RWPE2 (cell line): ENCODE data around the gene DGUOK.

Experiments used
- ATAC-seq: fragments of 200-7000 bp; cut with Tn5 transposase; 3 replicates; pipeline ENCODE4 v1.9.1; 2021; ENCODE audit warnings: low read depth
- DNase-seq: peaks from one replicate; pipeline ENCODE4 v3.0.0-alpha.2; 2020; ENCODE audit warnings: low spot score
- H3K27ac ChIP-seq: fragments of 450-650 bp; 2 replicates; pipeline ENCODE4 v1.5.1; 2017; ENCODE audit warnings: mild to moderate bottlenecking; ENCODE audit not compliant: poor library complexity, severe bottlenecking
- H3K27me3 ChIP-seq: fragments of 250-450 bp; sonication (Bioruptor Pico); 2 replicates; pipeline ENCODE4 v1.5.1; 2021; ENCODE audit warnings: mild to moderate bottlenecking, moderate library complexity; ENCODE audit not compliant: insufficient read depth, poor library complexity, severe bottlenecking
- H3K36me3 ChIP-seq: fragments of 250-450 bp; sonication (Bioruptor Pico); 2 replicates; pipeline ENCODE4 v1.5.1; 2020; ENCODE audit warnings: low read depth, mild to moderate bottlenecking, moderate library complexity
- H3K4me1 ChIP-seq: fragments of 250-450 bp; sonication (Bioruptor Pico); 2 replicates; pipeline ENCODE4 v1.5.1; 2021; ENCODE audit warnings: mild to moderate bottlenecking, moderate library complexity; ENCODE audit not compliant: insufficient read depth, poor library complexity, severe bottlenecking
- H3K4me3 ChIP-seq: fragments of 250-450 bp; sonication (Bioruptor Pico); 2 replicates; pipeline ENCODE4 v1.5.1; 2021; ENCODE audit warnings: mild to moderate bottlenecking, moderate library complexity; ENCODE audit not compliant: severe bottlenecking
- H3K9me3 ChIP-seq: fragments of 250-450 bp; sonication (Bioruptor Pico); 2 replicates; pipeline ENCODE4 v1.5.1; 2021; ENCODE audit warnings: mild to moderate bottlenecking, moderate library complexity; ENCODE audit not compliant: severe bottlenecking
- CTCF ChIP-seq: fragments of 450-650 bp; IDR thresholded peaks from one replicate; pipeline ENCODE4 v1.5.1; 2017; ENCODE audit warnings: mild to moderate bottlenecking, moderate library complexity; ENCODE audit not compliant: poor library complexity, severe bottlenecking

Gene DGUOK

GRCh38 chr2:73989972-73990371 is 63.3 kb downstream of the DGUOK start:
- H3K36me3 ChIP-seq, result peaks cover 33% of the 10 kb centered on the region
- H3K9me3 ChIP-seq, result no peaks in the 10 kb centered on the region
- TF ChIP-seq CTCF, result no peak
- H3K4me1 ChIP-seq, result peaks cover 53% of the 10 kb centered on the region
- no peak for DNase-seq
- no peak for ATAC-seq
- no peak overlapping the region for H3K4me3 ChIP-seq
- H3K27ac ChIP-seq, result no peak overlapping the region
- no peaks in the 10 kb centered on the region for H3K27me3 ChIP-seq

DNA sequence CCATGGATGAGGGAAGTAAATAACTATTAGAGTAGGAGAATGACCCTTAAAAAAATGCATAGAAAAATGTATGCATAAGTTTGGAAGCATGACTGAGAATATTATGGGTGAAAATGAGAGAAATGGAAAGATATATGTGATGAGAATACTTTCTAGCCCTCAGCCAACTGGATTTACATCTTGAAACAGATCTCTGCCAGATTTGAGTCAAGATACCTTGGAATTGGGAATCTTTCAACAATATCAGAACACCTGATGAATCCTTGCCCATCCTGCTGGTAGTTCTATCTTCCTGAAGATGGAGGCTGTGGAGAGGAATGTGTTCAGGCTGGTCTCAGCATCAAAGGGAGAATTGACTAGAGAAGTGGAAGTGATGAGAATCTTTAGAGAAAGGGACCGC is 63.9 kb downstream of the DGUOK start:
- no peak overlapping the region for H3K4me3 ChIP-seq

DNA sequence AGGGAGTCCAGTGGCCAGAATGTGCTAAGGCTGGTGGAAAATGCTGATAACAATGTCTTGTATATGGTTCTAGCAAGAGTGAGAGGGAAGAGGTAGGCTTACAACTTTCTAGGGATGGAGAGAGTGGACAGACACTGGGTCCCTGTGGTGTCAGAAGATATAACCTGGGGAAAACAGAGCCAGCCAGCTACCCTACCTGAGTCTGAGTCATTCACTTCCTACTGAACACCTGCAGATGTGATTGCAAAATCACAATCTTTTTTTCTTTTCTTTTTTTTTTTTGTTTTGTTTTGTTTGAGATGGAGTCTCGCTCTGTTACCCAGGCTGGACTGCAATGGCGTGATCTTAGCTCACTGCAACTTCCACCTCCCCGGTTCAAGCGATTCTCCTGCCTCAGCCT is 65.4 kb downstream of the DGUOK start:
- H3K4me1 ChIP-seq, result peaks cover 42% of the 10 kb centered on the region
- H3K9me3 ChIP-seq, result no peaks in the 10 kb centered on the region
- H3K27me3 ChIP-seq, result no peaks in the 10 kb centered on the region
- no peak for TF ChIP-seq CTCF
- H3K27ac ChIP-seq, result peak overlapping the region; percentile 63
- ATAC-seq (peak; percentile 57), DNase-seq (no peak)
- H3K36me3 ChIP-seq, result peaks cover 28% of the 10 kb centered on the region
- no peak overlapping the region for H3K4me3 ChIP-seq

More for the DNA sequence above, 63.9 kb downstream of the DGUOK start:
- no peak for DNase-seq
- Histone ChIP-seq H3K27ac (peak overlapping the region; percentile 63), H3K4me1 (peaks cover 53% of the 10 kb centered on the region), H3K27me3 (no peaks in the 10 kb centered on the region), H3K9me3 (no peaks in the 10 kb centered on the region), H3K36me3 (peaks cover 36% of the 10 kb centered on the region)
- TF ChIP-seq CTCF, result no peak
- no peak for ATAC-seq

- ATAC-seq (peak; percentile 58), DNase-seq (no peak)
- no peaks in the 10 kb centered on the region for H3K27me3 ChIP-seq
- H3K27ac ChIP-seq, result peak overlapping the region; percentile 63
- H3K4me3 ChIP-seq, result no peak overlapping the region
- TF ChIP-seq CTCF, result no peak
- peaks cover 26% of the 10 kb centered on the region for H3K36me3 ChIP-seq
- no peaks in the 10 kb centered on the region for H3K9me3 ChIP-seq
- H3K4me1 ChIP-seq, result peaks cover 33% of the 10 kb centered on the region
Observed at GRCh38 chr2:73993376-73993775, 66.7 kb downstream of the DGUOK start.

DNA sequence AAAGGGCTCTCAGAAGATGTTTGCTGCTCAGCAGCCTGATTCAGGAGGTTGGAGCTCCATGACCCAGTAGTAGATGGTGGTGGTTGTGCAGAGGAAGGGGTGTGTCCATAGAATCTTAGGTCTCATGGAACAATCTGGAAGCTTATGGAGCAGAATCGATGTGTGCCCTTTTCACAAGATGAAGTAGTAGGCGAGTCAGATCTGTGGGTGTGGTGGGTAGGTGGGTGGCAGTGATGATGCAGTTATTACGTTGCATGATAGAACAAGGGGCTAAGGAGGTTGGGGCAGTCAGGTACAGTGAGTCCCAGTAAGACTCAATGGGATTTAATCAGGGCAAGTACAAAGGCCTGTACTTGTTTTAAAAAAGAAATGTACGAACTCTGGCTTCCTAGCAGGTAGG is 67.1 kb downstream of the DGUOK start:
- no peak for DNase-seq
- Histone ChIP-seq H3K27me3 (no peaks in the 10 kb centered on the region), H3K4me1 (peaks cover 31% of the 10 kb centered on the region), H3K27ac (peak overlapping the region; percentile 63), H3K36me3 (peaks cover 26% of the 10 kb centered on the region), H3K9me3 (no peaks in the 10 kb centered on the region), H3K4me3 (no peak overlapping the region)
- ATAC-seq, result peak; percentile 13; the same call in 1 of the 3 replicates
- no peak for TF ChIP-seq CTCF
